Vagina (tissue), 2 donors: ENCODE results near the gene CAPN7.

Experiments used
- POLR2AphosphoS5 ChIP-seq, 2 donors: sonication (generic); formaldehyde crosslinking; IDR thresholded peaks; one replicate each; pipeline ENCODE4 v1.9.0; 2017; ENCODE audit warnings: antibody characterized with exemption in 2 of 2, mild to moderate bottlenecking in 2 of 2, low read depth in 1 of 2; ENCODE audit not compliant: insufficient read depth in 1 of 2
- TF ChIP-seq, protein P1 (sequence below), 3 experiments: fragments of 450-650 bp in 2 of 3; fragments of 200-600 bp in 1 of 3; sonication (generic) in 1 of 3; IDR thresholded peaks; one replicate each; pipeline ENCODE4 v1.5.1; 2017 to 2019; ENCODE audit warnings: antibody characterized with exemption in 3 of 3, mild to moderate bottlenecking in 2 of 3, moderate library complexity in 2 of 3

GRCh38 chr3:15299036-15299435, 93.0 kb downstream of the CAPN7 start:
- no peak for TF ChIP-seq POLR2AphosphoS5 (IDR thresholded peaks at IDR 0.05; ENCODE audit: insufficient read depth in 1 of 2, low read depth in 1 of 2)
- TF ChIP-seq, protein P1, sequence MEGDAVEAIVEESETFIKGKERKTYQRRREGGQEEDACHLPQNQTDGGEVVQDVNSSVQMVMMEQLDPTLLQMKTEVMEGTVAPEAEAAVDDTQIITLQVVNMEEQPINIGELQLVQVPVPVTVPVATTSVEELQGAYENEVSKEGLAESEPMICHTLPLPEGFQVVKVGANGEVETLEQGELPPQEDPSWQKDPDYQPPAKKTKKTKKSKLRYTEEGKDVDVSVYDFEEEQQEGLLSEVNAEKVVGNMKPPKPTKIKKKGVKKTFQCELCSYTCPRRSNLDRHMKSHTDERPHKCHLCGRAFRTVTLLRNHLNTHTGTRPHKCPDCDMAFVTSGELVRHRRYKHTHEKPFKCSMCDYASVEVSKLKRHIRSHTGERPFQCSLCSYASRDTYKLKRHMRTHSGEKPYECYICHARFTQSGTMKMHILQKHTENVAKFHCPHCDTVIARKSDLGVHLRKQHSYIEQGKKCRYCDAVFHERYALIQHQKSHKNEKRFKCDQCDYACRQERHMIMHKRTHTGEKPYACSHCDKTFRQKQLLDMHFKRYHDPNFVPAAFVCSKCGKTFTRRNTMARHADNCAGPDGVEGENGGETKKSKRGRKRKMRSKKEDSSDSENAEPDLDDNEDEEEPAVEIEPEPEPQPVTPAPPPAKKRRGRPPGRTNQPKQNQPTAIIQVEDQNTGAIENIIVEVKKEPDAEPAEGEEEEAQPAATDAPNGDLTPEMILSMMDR (IDR thresholded peaks at IDR 0.05) = no peak
